OCI-LY3 (cell line): ENCODE data around the gene DDX41.

Experiments
- CTCF ChIP-seq: fragments of 200-600, 300-600 bp; sonication (generic); IDR thresholded peaks from 2 replicates; pipeline ENCODE4 v1.5.1; 2014; ENCODE audit warnings: antibody characterized with exemption, low read length, low read depth
- EZH2phosphoT487 ChIP-seq: fragments of 200-600 bp; shearing (Covaris generic); IDR thresholded peaks from 2 replicates; pipeline ENCODE4 v1.6.1; 2018; ENCODE audit warnings: antibody characterized with exemption, mixed run types, low read depth

DNA sequence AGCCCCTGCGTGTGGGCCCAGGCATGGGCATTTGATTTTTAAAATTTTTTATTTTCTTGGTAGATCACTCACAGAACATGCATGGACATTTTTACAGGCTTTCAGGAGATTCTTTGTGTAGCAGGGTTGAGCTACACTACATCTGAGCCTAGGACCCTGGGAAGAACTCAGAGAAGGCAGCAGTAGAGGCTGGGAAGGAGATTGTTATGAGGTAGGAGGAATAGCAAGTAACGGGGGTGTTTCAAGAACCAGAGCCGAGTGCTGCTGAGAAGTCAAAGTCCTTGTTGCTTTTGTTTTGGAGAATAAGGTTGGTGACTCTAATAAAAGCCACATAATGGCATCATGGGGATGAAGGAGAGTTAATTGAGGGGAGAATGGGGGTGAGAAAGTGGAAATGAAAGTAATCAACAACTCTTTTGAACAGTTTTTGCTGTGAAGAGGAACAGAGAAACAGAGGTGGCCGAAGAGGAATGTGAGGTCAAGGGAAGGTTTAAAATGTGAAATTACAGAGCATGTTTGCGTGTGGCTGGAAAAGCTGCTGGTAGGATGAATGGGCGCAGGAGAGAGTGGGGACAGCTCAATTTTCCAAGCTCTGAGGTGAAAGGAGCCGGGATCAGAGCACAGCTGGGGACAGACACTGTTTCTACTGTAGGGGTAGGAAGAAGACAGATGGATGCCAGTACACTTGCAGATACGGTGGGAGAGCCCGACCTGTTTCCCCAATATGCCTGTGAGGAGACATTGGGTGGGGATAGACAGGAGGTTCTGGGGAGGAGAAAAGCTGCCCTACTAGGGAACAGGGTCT, 14.7 kb downstream of the DDX41 start:
- no peak for TF ChIP-seq CTCF
- TF ChIP-seq EZH2phosphoT487: peak; percentile 48; the same call in 1 of the 2 replicates
